ENCODE measurements around the gene TBC1D9.
A peak's percentile ranks its signal among the peaks of the same experiment; 100 is the strongest.
"Not testable (repeated sequence)": the region's sequence is repeated elsewhere in the genome, so short reads cannot be mapped to it uniquely, and the experiment has no call there.

Gene TBC1D9

GRCh38 chr4:140774956-140775355 is 18.8 kb upstream of the TBC1D9 start:
- Mint-ChIP-seq H3K36me3 (ENCODE audit: low read depth) (no peaks in the 10 kb centered on the region), H3K4me3 (no peak overlapping the region), H3K27me3 (ENCODE audit: low read depth) (no peaks in the 10 kb centered on the region), H3K4me1 (ENCODE audit: low read depth) (no peaks in the 10 kb centered on the region), H3K27ac (no peak overlapping the region), H3K9me3 (no peaks in the 10 kb centered on the region)
- DNase-seq (ENCODE audit: low spot score), result no peak

GRCh38 chr4:140774510-140774909 is 18.3 kb upstream of the TBC1D9 start:
- H3K27ac Mint-ChIP-seq, result no peak overlapping the region
- no peaks in the 10 kb centered on the region for H3K4me1 Mint-ChIP-seq (ENCODE audit: low read depth)
- DNase-seq (ENCODE audit: low spot score), result no peak
- H3K36me3 Mint-ChIP-seq (ENCODE audit: low read depth), result no peaks in the 10 kb centered on the region
- H3K9me3 Mint-ChIP-seq, result no peaks in the 10 kb centered on the region
- H3K4me3 Mint-ChIP-seq, result no peak overlapping the region
- H3K27me3 Mint-ChIP-seq (ENCODE audit: low read depth), result no peaks in the 10 kb centered on the region

GRCh38 chr4:140769209-140769608 is 13.0 kb upstream of the TBC1D9 start:
- H3K36me3 Mint-ChIP-seq (ENCODE audit: low read depth), result no peaks in the 10 kb centered on the region
- H3K4me3 Mint-ChIP-seq, result no peak overlapping the region
- no peaks in the 10 kb centered on the region for H3K9me3 Mint-ChIP-seq
- no peak overlapping the region for H3K27ac Mint-ChIP-seq
- no peak for DNase-seq (ENCODE audit: low spot score)
- H3K27me3 Mint-ChIP-seq (ENCODE audit: low read depth), result peaks cover 3% of the 10 kb centered on the region
- no peaks in the 10 kb centered on the region for H3K4me1 Mint-ChIP-seq (ENCODE audit: low read depth)

- Mint-ChIP-seq H3K4me1 (ENCODE audit: low read depth) (no peaks in the 10 kb centered on the region), H3K36me3 (ENCODE audit: low read depth) (no peaks in the 10 kb centered on the region), H3K27ac (no peak overlapping the region), H3K27me3 (ENCODE audit: low read depth) (peaks cover 12% of the 10 kb centered on the region), H3K4me3 (no peak overlapping the region), H3K9me3 (no peaks in the 10 kb centered on the region)
- DNase-seq (ENCODE audit: low spot score), result no peak
Observed at GRCh38 chr4:140764785-140765392, 8.7 kb upstream of the TBC1D9 start.

- no peaks in the 10 kb centered on the region for H3K36me3 Mint-ChIP-seq (ENCODE audit: low read depth)
- no peak overlapping the region for H3K4me3 Mint-ChIP-seq
- no peak for DNase-seq (ENCODE audit: low spot score)
- peaks cover 29% of the 10 kb centered on the region for H3K27me3 Mint-ChIP-seq (ENCODE audit: low read depth)
- H3K27ac Mint-ChIP-seq, result no peak overlapping the region
- no peaks in the 10 kb centered on the region for H3K9me3 Mint-ChIP-seq
- no peaks in the 10 kb centered on the region for H3K4me1 Mint-ChIP-seq (ENCODE audit: low read depth)
Observed at GRCh38 chr4:140762202-140762601, 6.0 kb upstream of the TBC1D9 start.

- Mint-ChIP-seq H3K36me3 (ENCODE audit: low read depth) (no peaks in the 10 kb centered on the region), H3K27me3 (ENCODE audit: low read depth) (peaks cover 54% of the 10 kb centered on the region), H3K4me1 (ENCODE audit: low read depth) (no peaks in the 10 kb centered on the region), H3K9me3 (no peaks in the 10 kb centered on the region), H3K27ac (no peak overlapping the region), H3K4me3 (peak overlapping the region; percentile 30)
- no peak for DNase-seq (ENCODE audit: low spot score)
Observed at GRCh38 chr4:140757232-140757630, 1.0 kb upstream of the TBC1D9 start.

GRCh38 chr4:140755774-140756318 is 339 bp downstream of the TBC1D9 start:
- Mint-ChIP-seq H3K4me1 (ENCODE audit: low read depth) (no peaks in the 10 kb centered on the region), H3K36me3 (ENCODE audit: low read depth) (no peaks in the 10 kb centered on the region), H3K27me3 (ENCODE audit: low read depth) (peaks cover 61% of the 10 kb centered on the region), H3K4me3 (peak overlapping the region; percentile 7), H3K9me3 (no peaks in the 10 kb centered on the region), H3K27ac (no peak overlapping the region)
- no peak for DNase-seq (ENCODE audit: low spot score)

- Mint-ChIP-seq H3K36me3 (ENCODE audit: low read depth) (no peaks in the 10 kb centered on the region), H3K27ac (no peak overlapping the region), H3K4me1 (ENCODE audit: low read depth) (no peaks in the 10 kb centered on the region), H3K27me3 (ENCODE audit: low read depth) (peaks cover 61% of the 10 kb centered on the region), H3K9me3 (no peaks in the 10 kb centered on the region), H3K4me3 (peak overlapping the region; percentile 7)
- DNase-seq (ENCODE audit: low spot score), result no peak
Observed at GRCh38 chr4:140754918-140755773, 1.0 kb downstream of the TBC1D9 start.

- no peaks in the 10 kb centered on the region for H3K9me3 Mint-ChIP-seq
- no peaks in the 10 kb centered on the region for H3K4me1 Mint-ChIP-seq (ENCODE audit: low read depth)
- no peak for DNase-seq (ENCODE audit: low spot score)
- H3K27ac Mint-ChIP-seq, result no peak overlapping the region
- no peak overlapping the region for H3K4me3 Mint-ChIP-seq
- peaks cover 54% of the 10 kb centered on the region for H3K27me3 Mint-ChIP-seq (ENCODE audit: low read depth)
- no peaks in the 10 kb centered on the region for H3K36me3 Mint-ChIP-seq (ENCODE audit: low read depth)
Observed at GRCh38 chr4:140753329-140753728, 2.9 kb downstream of the TBC1D9 start.

GRCh38 chr4:140752291-140753068 is 3.7 kb downstream of the TBC1D9 start:
- Mint-ChIP-seq H3K4me3 (no peak overlapping the region), H3K27ac (no peak overlapping the region), H3K9me3 (no peaks in the 10 kb centered on the region), H3K36me3 (ENCODE audit: low read depth) (no peaks in the 10 kb centered on the region), H3K27me3 (ENCODE audit: low read depth) (peaks cover 48% of the 10 kb centered on the region), H3K4me1 (ENCODE audit: low read depth) (no peaks in the 10 kb centered on the region)
- DNase-seq (ENCODE audit: low spot score), result no peak

GRCh38 chr4:140750470-140750869 is 5.7 kb downstream of the TBC1D9 start:
- Mint-ChIP-seq H3K4me1 (ENCODE audit: low read depth) (no peaks in the 10 kb centered on the region), H3K36me3 (ENCODE audit: low read depth) (no peaks in the 10 kb centered on the region), H3K9me3 (no peaks in the 10 kb centered on the region), H3K27me3 (ENCODE audit: low read depth) (peaks cover 38% of the 10 kb centered on the region), H3K27ac (no peak overlapping the region), H3K4me3 (no peak overlapping the region)
- DNase-seq (ENCODE audit: low spot score), result no peak

GRCh38 chr4:140748171-140748570 is 8.0 kb downstream of the TBC1D9 start:
- Mint-ChIP-seq H3K36me3 (ENCODE audit: low read depth) (no peaks in the 10 kb centered on the region), H3K9me3 (no peaks in the 10 kb centered on the region), H3K27me3 (ENCODE audit: low read depth) (peaks cover 23% of the 10 kb centered on the region), H3K27ac (no peak overlapping the region), H3K4me3 (no peak overlapping the region), H3K4me1 (ENCODE audit: low read depth) (peaks cover under 1% of the 10 kb centered on the region)
- DNase-seq (ENCODE audit: low spot score), result no peak

- H3K4me1 Mint-ChIP-seq (ENCODE audit: low read depth); DNase-seq (ENCODE audit: low spot score); H3K36me3 Mint-ChIP-seq (ENCODE audit: low read depth); H3K27ac Mint-ChIP-seq; H3K4me3 Mint-ChIP-seq; H3K9me3 Mint-ChIP-seq: not testable (repeated sequence)
- H3K27me3 Mint-ChIP-seq (ENCODE audit: low read depth), result peaks cover 11% of the 10 kb centered on the region
Observed at GRCh38 chr4:140746546-140746945, 9.6 kb downstream of the TBC1D9 start.

GRCh38 chr4:140744421-140744820 is 11.8 kb downstream of the TBC1D9 start:
- Mint-ChIP-seq H3K27me3 (ENCODE audit: low read depth) (peaks cover 16% of the 10 kb centered on the region), H3K27ac (no peak overlapping the region), H3K9me3 (no peaks in the 10 kb centered on the region), H3K4me1 (ENCODE audit: low read depth) (peaks cover 2% of the 10 kb centered on the region), H3K4me3 (no peak overlapping the region), H3K36me3 (ENCODE audit: low read depth) (no peaks in the 10 kb centered on the region)
- no peak for DNase-seq (ENCODE audit: low spot score)

All from T-helper 2 cell treated with Interferon-gamma antibody and Interleukin-4, amounts not matched to agents 5 μg/mL and 100 μg/mL, for 36 hours (primary cell).